A549 treated with Hydrocortisone at 1 μM for 4 hours (cell line): Measurements from ENCODE around the gene GCM1. TPM values are rescaled to one million over a fixed set of nuclear protein-coding genes. Genes with fewer than 3 reads are reported as not detected.

ENCODE experiments used
- total RNA-seq: library from RNA; stranded (reverse); fragments of 200-300 nt; extraction: Qiagen RNA extraction; gene quantifications from 5 replicates; pipeline ENCODE4 v1.2.3, GENCODE V29; 2022

Gene GCM1, protein sequence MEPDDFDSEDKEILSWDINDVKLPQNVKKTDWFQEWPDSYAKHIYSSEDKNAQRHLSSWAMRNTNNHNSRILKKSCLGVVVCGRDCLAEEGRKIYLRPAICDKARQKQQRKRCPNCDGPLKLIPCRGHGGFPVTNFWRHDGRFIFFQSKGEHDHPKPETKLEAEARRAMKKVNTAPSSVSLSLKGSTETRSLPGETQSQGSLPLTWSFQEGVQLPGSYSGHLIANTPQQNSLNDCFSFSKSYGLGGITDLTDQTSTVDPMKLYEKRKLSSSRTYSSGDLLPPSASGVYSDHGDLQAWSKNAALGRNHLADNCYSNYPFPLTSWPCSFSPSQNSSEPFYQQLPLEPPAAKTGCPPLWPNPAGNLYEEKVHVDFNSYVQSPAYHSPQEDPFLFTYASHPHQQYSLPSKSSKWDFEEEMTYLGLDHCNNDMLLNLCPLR
- total RNA-seq, result 0.03 to 0.07 TPM (median 0.06 TPM) in 4 of 5 replicates, not detected in the other

DNA sequence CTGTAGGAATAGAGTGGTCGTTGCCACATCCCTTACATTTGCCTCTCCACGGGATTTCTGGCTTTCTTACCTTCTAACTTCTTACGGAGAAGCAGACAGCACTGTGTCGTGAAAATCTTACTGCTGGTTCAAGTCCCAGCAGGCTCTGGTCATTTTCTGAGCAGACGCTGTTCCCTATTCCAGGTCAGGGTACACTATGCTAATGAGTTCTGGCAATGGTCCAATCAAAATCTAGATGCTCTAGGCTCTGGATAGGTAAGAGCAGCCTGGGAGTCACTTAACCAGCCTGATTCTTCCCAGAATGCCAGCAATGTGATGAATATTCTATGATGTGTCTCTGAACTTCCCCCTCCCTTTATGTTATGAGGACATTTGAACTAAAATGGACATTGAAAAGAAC is at the start of gene GCM1:
GCM1 (minus strand) TSS at position 158 of the 400 bp plus-strand sequence. CDS start 3,209 bp downstream, outside the sequence.

Other genes with a start within 250 kb of the GCM1 start
- not detected in 5 replicates for gene GSTA3, start 239.1 kb downstream of the GCM1 start, total RNA-seq
- gene GSTA4, start 153.6 kb downstream of the GCM1 start, total RNA-seq, result 7.8 to 9.8 TPM (median 8.5 TPM) in 5 replicates
- gene CILK1, start 87.0 kb downstream of the GCM1 start, total RNA-seq, result 1.4 to 2.9 TPM (median 2.3 TPM) in 5 replicates
- 33.2 to 36.3 TPM (median 35.2 TPM) in 5 replicates for gene FBXO9, start 83.4 kb downstream of the GCM1 start, total RNA-seq
- 60.3 to 78.8 TPM (median 68.5 TPM) in 5 replicates for gene ELOVL5, start 200.1 kb upstream of the GCM1 start, total RNA-seq